ENCODE measurements around the gene MINDY4.

Gene MINDY4

GRCh38 chr7:30788640-30789333 lies 17.6 kb downstream of the MINDY4 start:
- no peak for TF ChIP-seq CTCF (IDR thresholded peaks at IDR 0.05; ENCODE audit: low read depth, low read length)
- no peak for DNase-seq
- H3K9me3 ChIP-seq (ENCODE audit: severe bottlenecking): no peaks in the 10 kb centered on the region
- H3K36me3 ChIP-seq: no peaks in the 10 kb centered on the region
- no peak overlapping the region for H3K27ac ChIP-seq
- no peak overlapping the region for H3K4me3 ChIP-seq (ENCODE audit: low read depth, low read length)
- H3K27me3 ChIP-seq (ENCODE audit: insufficient read depth, low read depth, severe bottlenecking): no peaks in the 10 kb centered on the region

- Histone ChIP-seq H3K9me3 (ENCODE audit: severe bottlenecking) (no peaks in the 10 kb centered on the region), H3K36me3 (no peaks in the 10 kb centered on the region), H3K27ac (no peak overlapping the region), H3K4me3 (ENCODE audit: low read depth, low read length) (no peak overlapping the region), H3K27me3 (ENCODE audit: insufficient read depth, low read depth, severe bottlenecking) (no peaks in the 10 kb centered on the region)
- no peak for TF ChIP-seq CTCF (IDR thresholded peaks at IDR 0.05; ENCODE audit: low read depth, low read length)
- DNase-seq: no peak
These were observed 18.1 kb downstream of the MINDY4 start for GRCh38 chr7:30789334-30789711.

- no peaks in the 10 kb centered on the region for H3K36me3 ChIP-seq
- no peak for DNase-seq
- H3K27ac ChIP-seq: no peak overlapping the region
- H3K27me3 ChIP-seq (ENCODE audit: insufficient read depth, low read depth, severe bottlenecking): no peaks in the 10 kb centered on the region
- no peaks in the 10 kb centered on the region for H3K9me3 ChIP-seq (ENCODE audit: severe bottlenecking)
- TF ChIP-seq CTCF (IDR thresholded peaks at IDR 0.05; ENCODE audit: low read depth, low read length): no peak
- no peak overlapping the region for H3K4me3 ChIP-seq (ENCODE audit: low read depth, low read length)
These were observed 19.1 kb downstream of the MINDY4 start for GRCh38 chr7:30790356-30790755.

GRCh38 chr7:30791114-30791513 lies 19.9 kb downstream of the MINDY4 start:
- H3K4me3 ChIP-seq (ENCODE audit: low read depth, low read length): no peak overlapping the region
- no peaks in the 10 kb centered on the region for H3K36me3 ChIP-seq
- H3K27ac ChIP-seq: no peak overlapping the region
- no peaks in the 10 kb centered on the region for H3K9me3 ChIP-seq (ENCODE audit: severe bottlenecking)
- H3K27me3 ChIP-seq (ENCODE audit: insufficient read depth, low read depth, severe bottlenecking): no peaks in the 10 kb centered on the region
- TF ChIP-seq CTCF (IDR thresholded peaks at IDR 0.05; ENCODE audit: low read depth, low read length): peak; percentile 69
- DNase-seq: peak; percentile 35

- H3K27ac ChIP-seq: no peak overlapping the region
- H3K27me3 ChIP-seq (ENCODE audit: insufficient read depth, low read depth, severe bottlenecking): no peaks in the 10 kb centered on the region
- H3K4me3 ChIP-seq (ENCODE audit: low read depth, low read length): no peak overlapping the region
- H3K9me3 ChIP-seq (ENCODE audit: severe bottlenecking): no peaks in the 10 kb centered on the region
- TF ChIP-seq CTCF (IDR thresholded peaks at IDR 0.05; ENCODE audit: low read depth, low read length): no peak
- no peaks in the 10 kb centered on the region for H3K36me3 ChIP-seq
- no peak for DNase-seq
These were observed 24.1 kb downstream of the MINDY4 start for GRCh38 chr7:30795161-30795948.
